G401 (cell line): ENCODE data around the gene CWC22. TPM values are rescaled to one million over a fixed set of nuclear protein-coding genes. Genes with fewer than 3 reads are reported as not detected.
"Not testable (repeated sequence)": the region's sequence is repeated elsewhere in the genome, so short reads cannot be mapped to it uniquely, and the experiment has no call there.

Experiments used
- DNase-seq: peaks from one replicate; pipeline ENCODE4 v3.0.0-alpha.2; 2015; ENCODE audit warnings: low spot score
- in situ Hi-C: cut with HindIII; loops from 2 replicates; pipeline ENCODE4 v1.10.0; 2016; ENCODE audit warnings: low sequenced_read_pairs, mixed read lengths
- total RNA-seq: library from RNA; depleted of rRNA; stranded (reverse); fragments of >200 nt; shearing (Covaris generic); gene quantifications from 2 replicates; pipeline ENCODE4 v1.2.3, GENCODE V29; 2014; rRNA removed

CWC22 gene
- total RNA-seq, result 5.7 and 13.2 TPM in 2 replicates

- peak; percentile 95 for DNase-seq
- in situ Hi-C loops, result no loop called here
Observed at GRCh38 chr2:180006781-180007579, at the start of gene CWC22. Gene CWC22 (minus strand): TSS chr2:180007297. CDS start chr2:179993341, 13,956 bp downstream.

DNA sequence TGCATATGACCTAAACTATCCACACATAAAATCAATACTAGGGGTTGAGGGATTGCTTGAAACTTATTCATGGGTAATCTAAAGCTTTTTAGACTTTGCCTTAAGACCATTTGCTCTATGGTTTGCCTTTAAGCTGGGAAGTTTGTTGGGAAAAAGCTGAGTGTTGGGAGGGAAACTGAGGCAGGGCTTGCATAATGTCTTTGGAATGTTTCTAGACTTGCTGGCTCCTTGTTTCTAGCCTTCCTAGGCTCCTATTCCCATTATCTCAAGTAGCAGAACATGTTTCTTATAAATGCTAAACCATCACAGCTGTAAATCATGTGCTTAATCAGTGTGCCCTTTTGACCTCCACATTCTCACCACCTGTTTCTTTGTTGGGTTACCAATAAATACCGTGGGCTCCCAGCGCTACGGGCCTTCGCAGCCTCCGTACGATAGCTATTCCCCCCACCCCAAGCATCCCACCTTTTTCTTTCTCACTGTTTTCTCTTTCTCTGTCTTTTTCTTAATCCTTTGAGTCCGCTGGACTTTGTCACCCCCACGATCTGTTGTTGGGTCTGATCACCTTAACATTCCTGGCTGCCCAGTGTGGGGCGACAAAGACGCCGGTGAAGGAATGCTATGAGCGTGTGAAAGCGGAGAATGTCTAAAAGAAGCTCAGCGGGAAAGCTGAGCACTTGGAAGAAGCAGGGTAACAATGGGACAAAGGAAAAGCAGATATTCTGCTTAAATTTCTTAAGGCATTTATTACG is 49.4 kb upstream of the CWC22 start:
- in situ Hi-C loops, result no loop called here
- no peak for DNase-seq

GRCh38 chr2:180054576-180054975 is 47.5 kb upstream of the CWC22 start:
- in situ Hi-C loops, DNase-seq: not testable (repeated sequence)

- in situ Hi-C loops, result no loop called here
Observed at GRCh38 chr2:180050246-180050645, 43.1 kb upstream of the CWC22 start.

GRCh38 chr2:180048251-180048650 is 41.2 kb upstream of the CWC22 start:
- in situ Hi-C loops, result no loop called here
- no peak for DNase-seq

More at GRCh38 chr2:180050246-180050645, 43.1 kb upstream of the CWC22 start:
- DNase-seq, result no peak

GRCh38 chr2:180046776-180047175 is 39.7 kb upstream of the CWC22 start:
- no peak for DNase-seq
- in situ Hi-C loops, result no loop called here

GRCh38 chr2:180046202-180046601 is 39.1 kb upstream of the CWC22 start:
- in situ Hi-C loops, result no loop called here
- no peak for DNase-seq

GRCh38 chr2:180040146-180040925 is 33.2 kb upstream of the CWC22 start:
- no peak for DNase-seq
- in situ Hi-C loops, result no loop called here

DNA sequence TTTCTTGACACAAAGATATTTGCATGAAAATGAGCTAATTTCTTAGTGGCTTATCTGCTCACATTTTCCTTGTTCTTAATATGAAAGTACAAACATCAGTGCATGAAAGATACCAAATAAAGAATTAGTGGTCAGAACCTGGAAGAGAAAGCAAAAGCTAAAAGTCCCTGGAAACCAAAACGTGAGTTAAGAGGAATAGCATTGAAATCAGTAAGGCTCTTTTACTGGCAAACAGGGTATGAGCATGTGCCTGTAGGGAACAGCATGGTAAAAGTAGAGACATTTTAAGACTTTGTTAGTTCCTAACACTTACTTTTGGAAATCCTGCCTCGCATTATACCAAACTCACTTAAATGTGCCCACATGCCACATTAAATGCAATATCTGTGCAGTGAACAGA is 31.9 kb upstream of the CWC22 start:
- in situ Hi-C loops, result no loop called here

GRCh38 chr2:180033993-180034894 is 27.1 kb upstream of the CWC22 start:
- in situ Hi-C loops, result no loop called here
- DNase-seq, result no peak

More for the DNA sequence above, 31.9 kb upstream of the CWC22 start:
- no peak for DNase-seq

GRCh38 chr2:180029575-180029974 is 22.5 kb upstream of the CWC22 start:
- in situ Hi-C loops, result no loop called here
- DNase-seq, result no peak

GRCh38 chr2:180021850-180022249 is 14.8 kb upstream of the CWC22 start:
- in situ Hi-C loops, result no loop called here
- no peak for DNase-seq

DNA sequence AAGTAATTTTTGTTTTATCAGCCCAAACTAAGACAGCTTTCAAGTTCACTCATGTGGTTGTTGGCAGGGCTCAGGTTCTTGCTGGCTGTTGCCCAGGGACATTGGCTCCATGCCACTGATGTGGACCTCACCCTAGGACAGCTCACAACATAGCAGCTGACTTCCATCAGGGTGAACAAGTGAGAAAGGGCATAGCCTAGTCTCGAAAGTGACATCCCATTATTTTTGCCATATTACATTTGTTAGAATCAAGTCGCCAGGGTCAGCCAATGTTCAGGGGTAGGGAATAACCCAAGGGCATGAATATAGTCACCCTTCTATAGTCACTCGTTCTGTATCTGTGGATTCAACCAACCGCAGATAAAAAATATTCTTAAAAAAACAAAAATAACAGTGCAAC is 10.7 kb upstream of the CWC22 start:
- in situ Hi-C loops, result no loop called here
- DNase-seq, result no peak

DNA sequence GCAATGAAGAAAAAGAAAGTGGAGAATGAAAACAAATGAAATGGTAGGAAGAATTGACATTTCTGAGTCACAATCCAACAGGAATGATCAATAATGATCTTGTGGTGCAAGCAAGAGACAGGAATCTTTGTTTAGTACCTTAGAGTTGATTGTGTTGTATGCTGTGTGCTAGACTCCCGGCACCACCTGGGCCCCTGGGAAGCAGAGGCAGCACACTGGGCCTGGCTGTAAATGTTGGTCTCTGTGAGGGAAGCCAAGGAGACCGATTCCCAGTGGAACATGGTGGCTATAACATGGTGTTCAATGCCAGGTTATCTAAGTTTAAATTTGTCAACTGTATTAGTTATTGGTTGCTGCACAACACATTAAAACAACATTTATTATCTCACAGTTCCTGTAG is 9.8 kb upstream of the CWC22 start:
- in situ Hi-C loops, result no loop called here
- DNase-seq, result no peak

DNA sequence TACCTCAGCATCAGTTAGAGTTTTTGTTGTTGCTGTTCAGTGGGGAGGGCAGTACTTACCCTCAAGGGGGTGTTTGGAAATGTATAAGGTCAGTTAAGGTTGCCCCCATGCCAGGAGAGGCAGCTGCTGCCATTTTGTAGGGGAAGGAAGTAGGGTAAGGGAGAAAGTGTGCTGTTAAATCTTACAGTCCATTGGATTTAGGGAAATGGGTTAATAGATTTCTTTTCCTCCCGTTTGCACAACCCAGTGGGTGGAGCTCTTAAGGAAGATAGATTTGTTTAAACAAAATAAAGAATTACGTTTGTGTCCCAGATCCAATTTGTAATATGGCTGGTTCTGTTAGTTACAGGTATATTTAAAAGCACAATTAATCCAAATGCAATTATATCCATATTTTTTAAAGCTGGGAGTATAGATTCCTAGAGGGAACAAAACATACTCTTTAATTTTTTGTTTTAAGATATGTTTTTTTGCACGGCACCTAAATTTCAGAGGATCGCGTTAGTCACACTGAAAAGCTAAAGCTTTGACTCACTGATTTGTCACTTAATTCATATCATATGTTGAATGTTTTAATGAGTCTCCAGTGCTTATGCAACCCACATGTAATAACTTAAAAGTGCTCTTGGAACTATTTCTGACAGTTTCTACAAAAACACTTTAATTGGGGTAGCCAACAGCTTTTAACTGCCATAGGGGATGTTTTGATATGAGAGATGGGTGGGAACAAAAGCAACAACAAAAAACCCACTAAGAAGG is 9.0 kb upstream of the CWC22 start:
- DNase-seq, result no peak
- in situ Hi-C loops, result no loop called here

GRCh38 chr2:180012523-180012922 is 5.4 kb upstream of the CWC22 start:
- no peak for DNase-seq
- in situ Hi-C loops, result no loop called here

DNA sequence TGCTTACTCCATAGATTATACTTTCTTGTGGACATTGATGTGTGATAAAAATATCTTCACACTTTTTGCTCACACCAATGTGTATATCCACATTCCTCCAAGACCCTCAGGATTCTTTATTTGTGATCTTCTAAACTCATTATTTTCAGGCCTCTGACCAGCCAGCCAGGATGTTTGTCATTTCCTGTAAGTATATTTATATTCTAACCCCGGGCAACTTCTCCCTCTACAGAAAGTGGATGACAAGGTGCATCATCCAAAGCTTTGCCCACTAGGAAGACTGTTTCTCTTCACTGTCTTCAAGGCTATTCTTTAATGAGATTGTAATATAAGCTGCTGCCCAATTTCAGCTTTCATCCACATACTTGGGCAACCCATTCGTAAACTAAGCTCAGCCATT is 3.6 kb upstream of the CWC22 start:
- in situ Hi-C loops, result no loop called here
- no peak for DNase-seq

DNA sequence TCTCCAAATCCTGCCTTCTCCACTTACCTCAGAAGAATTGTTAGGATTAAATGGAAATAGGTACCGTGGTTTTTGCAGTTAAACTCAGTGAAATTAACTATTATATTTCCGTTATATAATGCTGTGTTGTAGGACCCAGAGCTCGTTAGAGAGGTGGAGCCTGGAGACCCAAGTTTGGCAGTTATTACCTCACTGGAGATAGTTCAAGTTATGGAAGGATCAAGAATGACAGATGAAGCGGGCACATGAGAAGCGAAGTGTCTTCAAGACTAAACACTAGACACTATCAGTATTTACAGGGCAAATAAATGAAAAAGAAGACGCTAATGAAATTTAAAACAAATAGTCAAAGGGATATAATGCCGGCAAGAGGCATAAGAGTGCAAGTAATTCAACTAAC is 866 bp downstream of the CWC22 start:
- DNase-seq, result no peak
- in situ Hi-C loops, result no loop called here
